Measurements from ENCODE around the gene MEIKIN.
A peak's percentile ranks its signal among the peaks of the same experiment; 100 is the strongest.

Gene MEIKIN

GRCh38 chr5:131957721-131958441 lies 12.4 kb upstream of the MEIKIN start:
- no peaks in the 10 kb centered on the region for H3K36me3 Mint-ChIP-seq
- no peaks in the 10 kb centered on the region for H3K9me3 Mint-ChIP-seq
- H3K4me3 Mint-ChIP-seq = no peak overlapping the region
- ATAC-seq (replicated peaks) (no peak), DNase-seq (no peak)
- H3K27me3 Mint-ChIP-seq = peaks cover 0 to 6% of the 10 kb centered on the region in 2 donors
- H3K4me1 Mint-ChIP-seq = no peaks in the 10 kb centered on the region
- H3K27ac Mint-ChIP-seq = no peak overlapping the region

- Mint-ChIP-seq H3K36me3 (no peaks in the 10 kb centered on the region), H3K4me3 (no peak overlapping the region), H3K9me3 (no peaks in the 10 kb centered on the region), H3K4me1 (no peaks in the 10 kb centered on the region), H3K27me3 (peaks cover 4 to 6% of the 10 kb centered on the region in 2 donors), H3K27ac (no peak overlapping the region)
- DNase-seq (no peak), ATAC-seq (replicated peaks) (no peak)
Measured at GRCh38 chr5:131953969-131954368, 8.5 kb upstream of the MEIKIN start.

GRCh38 chr5:131952301-131952857 lies 6.9 kb upstream of the MEIKIN start:
- no peak for ATAC-seq (replicated peaks)
- no peaks in the 10 kb centered on the region for H3K36me3 Mint-ChIP-seq
- DNase-seq = no peak
- H3K9me3 Mint-ChIP-seq = no peaks in the 10 kb centered on the region
- peaks cover 6 to 14% of the 10 kb centered on the region in 2 donors for H3K27me3 Mint-ChIP-seq
- H3K27ac Mint-ChIP-seq = no peak overlapping the region
- no peak overlapping the region for H3K4me3 Mint-ChIP-seq
- no peaks in the 10 kb centered on the region for H3K4me1 Mint-ChIP-seq

- H3K27me3 Mint-ChIP-seq = peaks cover 6 to 14% of the 10 kb centered on the region in 2 donors
- no peak overlapping the region for H3K4me3 Mint-ChIP-seq
Measured at GRCh38 chr5:131950706-131951105, 5.2 kb upstream of the MEIKIN start.

GRCh38 chr5:131947445-131947844 lies 2.0 kb upstream of the MEIKIN start:
- Mint-ChIP-seq H3K9me3 (peaks cover 0 to 2% of the 10 kb centered on the region in 2 donors), H3K27me3 (peaks cover 0 to 14% of the 10 kb centered on the region in 2 donors), H3K27ac (no peak overlapping the region), H3K36me3 (no peaks in the 10 kb centered on the region), H3K4me3 (no peak overlapping the region), H3K4me1 (peaks cover 1 to 12% of the 10 kb centered on the region in 2 donors)
- ATAC-seq (replicated peaks) (no peak), DNase-seq (no peak)

More at GRCh38 chr5:131950706-131951105, 5.2 kb upstream of the MEIKIN start:
- H3K9me3 Mint-ChIP-seq = peaks cover 0 to 2% of the 10 kb centered on the region in 2 donors
- H3K4me1 Mint-ChIP-seq = peaks cover 0 to 1% of the 10 kb centered on the region in 2 donors
- no peaks in the 10 kb centered on the region for H3K36me3 Mint-ChIP-seq
- no peak overlapping the region for H3K27ac Mint-ChIP-seq
- ATAC-seq (replicated peaks) (no peak), DNase-seq (no peak)

- H3K4me1 Mint-ChIP-seq = peaks cover 1 to 12% of the 10 kb centered on the region in 2 donors
Measured at GRCh38 chr5:131944702-131945550, 537 bp downstream of the MEIKIN start.

GRCh38 chr5:131943916-131944315 lies 1.5 kb downstream of the MEIKIN start:
- ATAC-seq (replicated peaks) = peak; percentile 65 to 73
- DNase-seq = no peak
- Mint-ChIP-seq H3K9me3 (peaks cover 0 to 2% of the 10 kb centered on the region in 2 donors), H3K4me3 (no peak overlapping the region), H3K4me1 (peaks cover 1 to 12% of the 10 kb centered on the region in 2 donors), H3K27ac (no peak overlapping the region), H3K27me3 (peaks cover 9 to 10% of the 10 kb centered on the region in 2 donors), H3K36me3 (no peaks in the 10 kb centered on the region)

More at GRCh38 chr5:131944702-131945550, 537 bp downstream of the MEIKIN start:
- Mint-ChIP-seq H3K36me3 (no peaks in the 10 kb centered on the region), H3K27ac (no peak overlapping the region), H3K9me3 (peaks cover 0 to 2% of the 10 kb centered on the region in 2 donors), H3K27me3 (peaks cover 9 to 14% of the 10 kb centered on the region in 2 donors), H3K4me3 (no peak overlapping the region)
- ATAC-seq (replicated peaks) = peak; percentile 27 to 56
- DNase-seq = no peak

- DNase-seq = no peak
- no peak for ATAC-seq (replicated peaks)
- Mint-ChIP-seq H3K4me3 (no peak overlapping the region), H3K36me3 (no peaks in the 10 kb centered on the region), H3K27me3 (peaks cover 0 to 9% of the 10 kb centered on the region in 2 donors), H3K4me1 (peaks cover 1 to 12% of the 10 kb centered on the region in 2 donors), H3K27ac (no peak overlapping the region), H3K9me3 (peaks cover 0 to 2% of the 10 kb centered on the region in 2 donors)
Measured at GRCh38 chr5:131942016-131942415, 3.4 kb downstream of the MEIKIN start.

GRCh38 chr5:131939690-131940345 lies 5.6 kb downstream of the MEIKIN start:
- H3K4me3 Mint-ChIP-seq = no peak overlapping the region
- peaks cover 0 to 14% of the 10 kb centered on the region in 2 donors for H3K27me3 Mint-ChIP-seq
- H3K9me3 Mint-ChIP-seq = no peaks in the 10 kb centered on the region
- peaks cover 0 to 12% of the 10 kb centered on the region in 2 donors for H3K4me1 Mint-ChIP-seq
- ATAC-seq (replicated peaks) (no peak), DNase-seq (no peak)
- no peak overlapping the region for H3K27ac Mint-ChIP-seq
- no peaks in the 10 kb centered on the region for H3K36me3 Mint-ChIP-seq

GRCh38 chr5:131932235-131932634 lies 13.2 kb downstream of the MEIKIN start:
- no peak overlapping the region for H3K4me3 Mint-ChIP-seq
- peaks cover 2 to 6% of the 10 kb centered on the region in 2 donors for H3K36me3 Mint-ChIP-seq
- H3K9me3 Mint-ChIP-seq = peaks cover 28 to 29% of the 10 kb centered on the region in 2 donors
- H3K27ac Mint-ChIP-seq = no peak overlapping the region
- ATAC-seq (replicated peaks) (no peak), DNase-seq (no peak)
- peaks cover 10% of the 10 kb centered on the region in 2 donors for H3K27me3 Mint-ChIP-seq
- H3K4me1 Mint-ChIP-seq = no peaks in the 10 kb centered on the region

- Mint-ChIP-seq H3K27me3 (peaks cover 5 to 18% of the 10 kb centered on the region in 2 donors), H3K4me1 (no peaks in the 10 kb centered on the region), H3K4me3 (no peak overlapping the region), H3K9me3 (peaks cover 35 to 37% of the 10 kb centered on the region in 2 donors), H3K36me3 (peaks cover 5 to 6% of the 10 kb centered on the region in 2 donors), H3K27ac (no peak overlapping the region)
- no peak for ATAC-seq (replicated peaks)
- DNase-seq = no peak
Measured at GRCh38 chr5:131928957-131929356, 16.5 kb downstream of the MEIKIN start.

GRCh38 chr5:131926168-131926567 lies 19.3 kb downstream of the MEIKIN start:
- peaks cover 0 to 13% of the 10 kb centered on the region in 2 donors for H3K27me3 Mint-ChIP-seq
- no peak overlapping the region for H3K4me3 Mint-ChIP-seq
- DNase-seq (no peak), ATAC-seq (replicated peaks) (no peak)
- peaks cover 5 to 6% of the 10 kb centered on the region in 2 donors for H3K36me3 Mint-ChIP-seq
- H3K9me3 Mint-ChIP-seq = peaks cover 34 to 35% of the 10 kb centered on the region in 2 donors
- no peak overlapping the region for H3K27ac Mint-ChIP-seq
- H3K4me1 Mint-ChIP-seq = no peaks in the 10 kb centered on the region

- H3K36me3 Mint-ChIP-seq = no peaks in the 10 kb centered on the region
- no peaks in the 10 kb centered on the region for H3K4me1 Mint-ChIP-seq
- no peak for DNase-seq
- no peak overlapping the region for H3K27ac Mint-ChIP-seq
- no peak for ATAC-seq (replicated peaks)
- H3K27me3 Mint-ChIP-seq = peaks cover 3 to 7% of the 10 kb centered on the region in 2 donors
- peaks cover 0 to 2% of the 10 kb centered on the region in 2 donors for H3K9me3 Mint-ChIP-seq
- no peak overlapping the region for H3K4me3 Mint-ChIP-seq
Measured at GRCh38 chr5:131916481-131916880, 29.0 kb downstream of the MEIKIN start.

GRCh38 chr5:131914472-131914871 lies 31.0 kb downstream of the MEIKIN start:
- Mint-ChIP-seq H3K4me3 (no peak overlapping the region), H3K4me1 (no peaks in the 10 kb centered on the region), H3K36me3 (no peaks in the 10 kb centered on the region), H3K27me3 (peaks cover 3 to 16% of the 10 kb centered on the region in 2 donors), H3K27ac (no peak overlapping the region), H3K9me3 (peaks cover 0 to 8% of the 10 kb centered on the region in 2 donors)
- DNase-seq = no peak
- no peak for ATAC-seq (replicated peaks)
